ENCODE results near the gene TMEM237. TPM values are rescaled to one million over a fixed set of nuclear protein-coding genes. Genes with fewer than 3 reads are reported as not detected.

TMEM237 gene
- total and polyA plus RNA-seq, 2 donors = 16.6 to 56.5 TPM

Small RNAs within 50 kb of the gene (small RNA-seq; reads per million reads assigned to genes)
- not detected for gene RNU6-651P

Other genes starting within 250 kb of the TMEM237 start
- 60.6 TPM for gene TRAK2, start 192.0 kb downstream of the TMEM237 start, total RNA-seq
- gene TRAK2, start 192.0 kb downstream of the TMEM237 start, polyA plus RNA-seq = 25.1 TPM
- 43.0 TPM for gene STRADB, start 191.8 kb downstream of the TMEM237 start, total RNA-seq
- 10.0 TPM for gene STRADB, start 191.8 kb downstream of the TMEM237 start, polyA plus RNA-seq
- 0.69 TPM for gene MPP4, start 55.1 kb upstream of the TMEM237 start, total RNA-seq
- gene MPP4, start 55.1 kb upstream of the TMEM237 start, polyA plus RNA-seq = 0.10 TPM
- gene ALS2, start 137.4 kb upstream of the TMEM237 start, total RNA-seq = 28.2 TPM
- gene ALS2, start 137.4 kb upstream of the TMEM237 start, polyA plus RNA-seq = 11.0 TPM
- gene CDK15, start 163.0 kb upstream of the TMEM237 start, total RNA-seq = 3.7 TPM
- gene CDK15, start 163.0 kb upstream of the TMEM237 start, polyA plus RNA-seq = 1.6 TPM